ENCODE results near the gene NUDT1. TPM values are rescaled to one million over a fixed set of nuclear protein-coding genes. Genes with fewer than 3 reads are reported as not detected.

Gene NUDT1
- total RNA-seq (2022; extraction: Qiagen RNA extraction): 80.1 to 110 TPM (median 100 TPM) in 5 replicates

DNA sequence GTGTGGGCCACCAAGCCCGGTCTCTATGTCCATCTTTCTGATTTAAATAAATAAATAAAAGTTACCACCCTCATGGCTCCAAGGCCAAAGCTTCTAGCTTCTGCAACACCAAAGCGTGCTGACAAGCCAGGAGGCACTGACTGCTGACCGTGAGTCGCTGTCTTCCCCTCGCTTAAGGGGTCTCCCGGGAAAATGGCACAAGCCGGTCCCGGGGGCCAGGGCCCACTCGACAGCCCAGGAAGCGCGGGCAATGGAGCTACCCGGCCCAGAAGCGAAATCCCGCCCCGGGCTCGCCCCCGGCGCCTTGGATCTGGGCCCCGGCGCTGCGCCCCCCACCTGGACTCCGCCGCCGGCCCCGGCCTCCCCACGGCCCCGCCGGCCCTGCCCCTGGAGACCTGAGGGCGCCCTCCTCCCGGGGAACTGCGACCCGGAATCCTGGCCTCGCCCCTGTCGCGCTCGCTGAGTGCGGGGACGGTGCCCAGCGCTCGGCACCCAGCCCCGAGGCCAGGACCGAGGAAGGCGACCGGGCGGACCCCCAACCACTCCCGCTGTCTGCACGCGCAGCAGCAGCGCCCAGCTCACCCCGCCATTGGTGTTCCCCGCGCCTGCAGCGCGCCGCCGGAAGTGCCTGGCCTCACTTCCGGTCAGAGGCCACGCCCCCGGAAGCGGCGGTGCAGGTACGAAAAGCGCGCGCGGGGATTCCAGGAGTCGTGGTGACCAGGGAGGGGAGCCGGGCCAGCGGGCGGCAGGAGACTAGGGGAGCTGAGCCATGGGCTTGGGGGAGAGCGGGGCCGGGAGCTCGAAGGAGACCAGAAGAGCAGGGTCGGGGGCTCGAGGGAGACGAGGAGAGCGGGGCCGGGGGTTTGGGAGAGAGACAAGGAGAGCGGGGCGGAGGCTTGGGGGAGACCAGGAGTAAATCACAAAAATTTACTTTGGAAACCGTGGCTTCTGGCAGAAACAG is at the start of gene NUDT1, which contains the start of gene MRM2:
Gene NUDT1, plus strand, starts transcription at position 647 of the 961 bp plus-strand sequence. CDS start 2,349 bp downstream, outside the sequence.
Gene MRM2, minus strand, starts transcription at position 626 of the 961 bp plus-strand sequence. Its CDS starts 36 bp downstream, at position 590.

GRCh38 chr7:2232766-2233520 is 9.1 kb upstream of the NUDT1 start, which contains the start of gene MAD1L1:
Gene MAD1L1, minus strand, starts transcription at chr7:2232945. Its CDS starts 2,812 bp downstream, at chr7:2230133.

Other genes starting within 250 kb of the NUDT1 start
- gene MAD1L1, start 9.3 kb upstream of the NUDT1 start, total RNA-seq (2022; extraction: Qiagen RNA extraction): 18.2 to 26.7 TPM (median 24.5 TPM) in 5 replicates
- 50.5 to 61.2 TPM (median 53.6 TPM) in 5 replicates for gene MRM2, start within 50 bp of the NUDT1 start, total RNA-seq (2022; extraction: Qiagen RNA extraction)
- gene SNX8, start 72.2 kb downstream of the NUDT1 start, total RNA-seq (2022; extraction: Qiagen RNA extraction): 73.3 to 130 TPM (median 114 TPM) in 5 replicates
- gene EIF3B, start 112.6 kb downstream of the NUDT1 start, total RNA-seq (2022; extraction: Qiagen RNA extraction): 216 to 298 TPM (median 228 TPM) in 5 replicates
- gene CHST12, start 161.4 kb downstream of the NUDT1 start, total RNA-seq (2022; extraction: Qiagen RNA extraction): 9.0 to 14.8 TPM (median 12.7 TPM) in 5 replicates
- not detected in 5 replicates for gene GRIFIN, start 234.2 kb downstream of the NUDT1 start, total RNA-seq (2022; extraction: Qiagen RNA extraction)

Measured in A549 treated with Hydrocortisone at 1 μM for 4 hours (cell line).